Skeletal muscle satellite cell (primary cell): Measurements from ENCODE around the gene MYH9. TPM values are rescaled to one million over a fixed set of nuclear protein-coding genes. Genes with fewer than 3 reads are reported as not detected.
A peak's percentile ranks its signal among the peaks of the same experiment; 100 is the strongest.

Source experiments
- H3K27me3 ChIP-seq: 2 replicates; pipeline ENCODE4 v1.7.0; 2013; ENCODE audit warnings: low read length; ENCODE audit not compliant: control insufficient read depth, insufficient read depth
- H3K36me3 ChIP-seq: 2 replicates; pipeline ENCODE4 v1.7.0; 2013; ENCODE audit warnings: mild to moderate bottlenecking, control low read depth, low read length; ENCODE audit not compliant: insufficient read depth
- H3K4me1 ChIP-seq: 2 replicates; pipeline ENCODE4 v1.7.0; 2013; ENCODE audit warnings: low read length; ENCODE audit not compliant: control insufficient read depth, insufficient read depth
- H3K4me2 ChIP-seq: 2 replicates; pipeline ENCODE4 v1.7.0; 2013; ENCODE audit warnings: mild to moderate bottlenecking, low read length
- H3K4me3 ChIP-seq: 2 replicates; pipeline ENCODE4 v1.7.0; 2013; ENCODE audit warnings: low read length
- H3K9ac ChIP-seq: 2 replicates; pipeline ENCODE4 v1.7.0; 2013; ENCODE audit warnings: mild to moderate bottlenecking, low read depth, low read length, moderate library complexity
- H3K9me3 ChIP-seq: replicated peaks from 2 replicates; pipeline ENCODE4 v1.7.0; 2013; ENCODE audit warnings: mild to moderate bottlenecking, control low read depth, low read length
- small RNA-seq: library from RNA; depleted of rRNA; stranded (forward); fragments of <200 nt; gene quantifications from one replicate; pipeline ENCODE3, GENCODE V24; 2012

MYH9 gene

GRCh38 chr22:36236388-36237319 lies 151.1 kb downstream of the MYH9 start:
- peak overlapping the region; percentile 100 for H3K4me2 ChIP-seq
- H3K4me1 ChIP-seq: peaks cover 28% of the 10 kb centered on the region
- H3K9me3 ChIP-seq: no peaks in the 10 kb centered on the region
- peak overlapping the region; percentile 79 for H3K4me3 ChIP-seq
- H3K9ac ChIP-seq: peak overlapping the region; percentile 84
- peaks cover 23% of the 10 kb centered on the region for H3K36me3 ChIP-seq
- H3K27me3 ChIP-seq: no peaks in the 10 kb centered on the region

DNA sequence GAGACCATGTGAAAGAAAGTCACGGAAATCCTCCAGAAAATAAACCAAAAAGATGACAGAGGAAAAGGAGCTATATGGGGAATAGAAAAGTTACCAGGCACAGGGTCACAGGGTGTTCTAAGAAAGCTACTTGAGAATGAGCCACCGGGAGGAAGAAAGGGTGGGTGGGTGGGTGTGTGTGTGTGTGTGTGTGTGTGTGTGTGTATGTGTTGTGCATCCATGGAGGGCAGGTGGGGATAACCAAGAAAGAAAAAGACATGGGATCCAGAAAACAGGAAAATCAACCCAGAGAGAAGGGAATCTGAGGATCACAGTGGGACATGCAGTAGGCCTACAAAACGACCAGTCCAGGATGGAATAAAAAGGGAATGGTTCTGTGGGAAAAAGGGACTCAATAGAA lies 152.2 kb downstream of the MYH9 start:
- H3K9me3 ChIP-seq: no peaks in the 10 kb centered on the region
- H3K4me2 ChIP-seq: no peak overlapping the region
- peaks cover 28% of the 10 kb centered on the region for H3K4me1 ChIP-seq
- no peaks in the 10 kb centered on the region for H3K27me3 ChIP-seq
- H3K4me3 ChIP-seq: no peak overlapping the region
- no peak overlapping the region for H3K9ac ChIP-seq
- H3K36me3 ChIP-seq: peaks cover 33% of the 10 kb centered on the region

DNA sequence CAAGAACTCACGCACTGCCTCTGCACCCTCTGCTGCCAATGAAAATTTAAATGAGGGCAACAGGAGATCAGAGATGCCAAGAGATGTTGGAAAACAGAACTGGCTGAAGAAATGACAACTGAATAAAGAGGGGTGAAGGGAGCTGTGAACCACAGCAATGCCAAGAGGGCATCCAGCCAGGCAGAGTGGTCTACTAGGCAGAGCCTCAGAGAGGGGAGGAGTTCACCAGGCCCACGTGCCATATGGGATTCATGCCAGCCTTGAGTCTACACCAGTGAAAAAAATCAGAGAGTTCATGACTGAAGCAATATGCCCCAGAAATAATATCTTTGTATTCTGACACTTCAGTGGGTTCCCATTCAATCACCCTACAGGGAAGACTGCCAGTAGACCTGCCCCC lies 152.8 kb downstream of the MYH9 start:
- Histone ChIP-seq H3K4me1 (peaks cover 25% of the 10 kb centered on the region), H3K36me3 (peaks cover 40% of the 10 kb centered on the region), H3K4me3 (no peak overlapping the region), H3K27me3 (no peaks in the 10 kb centered on the region), H3K9me3 (no peaks in the 10 kb centered on the region), H3K4me2 (no peak overlapping the region), H3K9ac (no peak overlapping the region)

GRCh38 chr22:36234213-36234612 lies 153.6 kb downstream of the MYH9 start:
- peaks cover 40% of the 10 kb centered on the region for H3K36me3 ChIP-seq
- H3K4me3 ChIP-seq: no peak overlapping the region
- H3K9ac ChIP-seq: no peak overlapping the region
- H3K27me3 ChIP-seq: no peaks in the 10 kb centered on the region
- no peaks in the 10 kb centered on the region for H3K9me3 ChIP-seq
- H3K4me1 ChIP-seq: peaks cover 21% of the 10 kb centered on the region
- H3K4me2 ChIP-seq: no peak overlapping the region

DNA sequence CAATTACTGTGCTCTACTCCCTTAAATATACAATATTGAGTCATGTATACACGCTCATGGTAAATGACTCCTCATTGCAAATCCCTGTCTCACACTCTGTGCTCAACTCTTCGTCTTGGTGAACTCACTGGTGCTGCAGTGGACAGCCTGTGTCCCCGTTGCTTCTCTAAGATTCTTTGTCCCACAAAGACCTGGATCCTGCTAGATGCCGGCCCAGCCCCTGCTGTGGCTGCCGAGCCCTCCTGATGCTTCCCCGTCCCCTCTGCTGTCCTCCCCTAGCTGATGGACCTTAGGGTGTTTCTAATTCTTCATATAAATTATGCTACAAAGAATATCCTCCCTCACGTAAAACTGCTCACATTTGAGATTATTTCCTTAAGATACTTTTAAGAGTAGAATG lies 154.0 kb downstream of the MYH9 start:
- no peaks in the 10 kb centered on the region for H3K9me3 ChIP-seq
- H3K4me2 ChIP-seq: no peak overlapping the region
- H3K27me3 ChIP-seq: no peaks in the 10 kb centered on the region
- H3K4me3 ChIP-seq: no peak overlapping the region
- no peak overlapping the region for H3K9ac ChIP-seq
- peaks cover 43% of the 10 kb centered on the region for H3K36me3 ChIP-seq
- peaks cover 21% of the 10 kb centered on the region for H3K4me1 ChIP-seq

DNA sequence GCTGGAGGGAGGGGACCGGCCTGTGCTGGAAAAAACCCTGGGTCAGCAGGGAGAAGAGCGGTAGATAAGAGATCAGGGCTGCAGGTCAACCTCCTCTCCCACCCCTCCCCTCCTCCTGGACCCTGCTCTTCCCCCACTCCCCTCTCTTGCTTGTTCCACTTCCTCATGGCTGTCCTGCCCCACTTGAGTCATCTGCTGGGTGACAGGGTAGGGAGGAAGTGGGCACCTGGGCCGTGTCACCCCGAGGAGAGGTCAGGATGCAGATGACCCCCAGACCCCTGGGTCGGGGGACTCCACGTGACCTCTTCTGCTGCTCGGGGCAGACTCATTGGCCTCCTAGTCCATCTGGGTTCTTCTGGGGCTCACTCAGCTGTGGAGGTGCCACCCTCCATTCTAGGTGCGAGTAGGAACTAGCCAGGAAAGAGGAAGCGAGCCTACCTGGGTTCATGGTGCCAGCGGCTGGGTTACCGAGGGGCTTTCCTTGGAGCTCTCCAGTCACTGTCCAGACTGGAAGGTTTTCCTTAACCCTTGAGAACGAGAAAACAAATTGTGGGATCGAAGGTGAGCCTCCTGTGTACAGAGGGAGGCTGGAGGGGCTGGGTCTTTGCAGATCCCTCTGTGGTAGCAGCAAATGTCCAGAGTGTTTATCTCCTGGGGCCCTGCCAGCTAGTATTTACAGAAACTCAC lies 154.9 kb downstream of the MYH9 start:
- H3K4me1 ChIP-seq: peaks cover 12% of the 10 kb centered on the region
- H3K36me3 ChIP-seq: peaks cover 47% of the 10 kb centered on the region
- H3K9me3 ChIP-seq: no peaks in the 10 kb centered on the region
- no peak overlapping the region for H3K4me2 ChIP-seq
- H3K27me3 ChIP-seq: no peaks in the 10 kb centered on the region
- H3K9ac ChIP-seq: no peak overlapping the region
- no peak overlapping the region for H3K4me3 ChIP-seq

Small RNA genes lying within 50 kb of the gene (small RNA-seq; reads per million reads assigned to genes)
- gene MIR6819: not detected
